GM19452 (cell line): ENCODE data around the gene SEMA4G.

ENCODE experiments used
- ATAC-seq: cut with Tn5 transposase; IDR thresholded peaks from one replicate; pipeline ENCODE4 v1.9.1; 2021; ENCODE audit not compliant: unreplicated experiment

SEMA4G gene, protein sequence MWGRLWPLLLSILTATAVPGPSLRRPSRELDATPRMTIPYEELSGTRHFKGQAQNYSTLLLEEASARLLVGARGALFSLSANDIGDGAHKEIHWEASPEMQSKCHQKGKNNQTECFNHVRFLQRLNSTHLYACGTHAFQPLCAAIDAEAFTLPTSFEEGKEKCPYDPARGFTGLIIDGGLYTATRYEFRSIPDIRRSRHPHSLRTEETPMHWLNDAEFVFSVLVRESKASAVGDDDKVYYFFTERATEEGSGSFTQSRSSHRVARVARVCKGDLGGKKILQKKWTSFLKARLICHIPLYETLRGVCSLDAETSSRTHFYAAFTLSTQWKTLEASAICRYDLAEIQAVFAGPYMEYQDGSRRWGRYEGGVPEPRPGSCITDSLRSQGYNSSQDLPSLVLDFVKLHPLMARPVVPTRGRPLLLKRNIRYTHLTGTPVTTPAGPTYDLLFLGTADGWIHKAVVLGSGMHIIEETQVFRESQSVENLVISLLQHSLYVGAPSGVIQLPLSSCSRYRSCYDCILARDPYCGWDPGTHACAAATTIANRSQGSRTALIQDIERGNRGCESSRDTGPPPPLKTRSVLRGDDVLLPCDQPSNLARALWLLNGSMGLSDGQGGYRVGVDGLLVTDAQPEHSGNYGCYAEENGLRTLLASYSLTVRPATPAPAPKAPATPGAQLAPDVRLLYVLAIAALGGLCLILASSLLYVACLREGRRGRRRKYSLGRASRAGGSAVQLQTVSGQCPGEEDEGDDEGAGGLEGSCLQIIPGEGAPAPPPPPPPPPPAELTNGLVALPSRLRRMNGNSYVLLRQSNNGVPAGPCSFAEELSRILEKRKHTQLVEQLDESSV

DNA sequence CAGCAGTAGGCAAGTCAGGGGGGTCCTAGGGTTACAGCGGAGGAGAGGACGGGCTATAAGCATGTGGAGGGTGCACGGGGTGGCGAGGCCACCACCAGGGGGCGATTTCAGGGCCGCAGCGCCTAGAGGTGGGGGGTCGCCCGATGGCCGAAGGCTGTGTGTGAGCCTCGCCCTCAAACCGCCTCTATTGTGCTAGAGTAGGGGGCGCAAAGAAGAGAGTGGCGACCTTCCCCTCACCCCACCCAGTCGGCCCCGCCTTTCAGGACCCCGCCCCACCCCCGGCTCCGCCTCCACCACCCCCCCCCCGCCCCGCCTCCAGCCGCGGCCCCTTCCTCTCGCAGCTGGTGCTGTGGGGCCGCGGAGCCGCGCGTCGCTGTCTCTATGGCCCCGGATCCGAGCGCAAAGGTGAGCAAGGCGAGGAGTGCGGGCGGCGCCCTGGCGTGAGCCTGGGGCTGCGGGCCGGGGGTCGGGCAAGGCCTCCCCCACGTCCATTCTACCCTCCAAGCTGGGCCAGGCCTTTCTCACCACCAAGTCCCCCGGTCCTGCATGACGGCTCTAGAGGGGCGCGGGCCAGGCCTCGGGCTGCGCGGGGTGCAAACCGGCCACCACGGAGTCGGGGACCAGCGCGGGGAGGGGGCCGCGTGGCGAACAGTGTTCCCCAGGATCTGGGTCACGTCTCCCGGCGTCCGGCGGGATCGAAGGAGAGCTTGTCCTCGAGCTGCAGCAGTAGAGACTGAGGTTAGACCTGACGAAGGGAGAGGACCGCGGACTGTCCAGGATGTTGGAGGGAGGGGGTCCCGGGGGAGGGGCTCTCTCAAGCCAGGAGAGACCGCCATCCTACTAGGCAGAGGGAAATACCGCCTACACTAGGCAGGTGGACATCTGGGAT lies at the start of gene SEMA4G:
Gene SEMA4G (plus strand): TSS at position 318 of the 889 bp plus-strand sequence. CDS start 3,409 bp downstream, outside the sequence.
- ATAC-seq, result no peak

- no peak for ATAC-seq
These were observed 45.7 kb upstream of the SEMA4G start for GRCh38 chr10:100923580-100923979.

GRCh38 chr10:100927266-100927665 lies 42.0 kb upstream of the SEMA4G start:
- no peak for ATAC-seq

DNA sequence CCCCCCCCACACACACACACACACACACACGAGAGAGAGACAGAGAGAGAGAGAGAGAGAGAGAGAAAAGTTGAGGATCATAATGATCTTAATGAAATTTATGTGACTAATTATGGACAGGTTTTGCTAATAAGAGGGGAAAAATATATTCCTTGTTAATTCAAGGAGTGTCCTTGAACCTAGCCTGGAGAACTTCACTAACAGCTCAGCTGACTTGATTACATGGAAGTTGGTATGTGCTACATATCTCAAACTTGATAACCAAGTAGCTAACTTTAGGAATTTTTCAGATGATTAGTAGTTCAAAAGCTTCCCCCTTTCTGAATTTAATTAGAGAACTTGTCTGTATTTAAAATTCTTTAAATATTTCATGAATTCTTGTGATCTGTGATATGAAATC lies 41.3 kb upstream of the SEMA4G start:
- ATAC-seq, result no peak

- no peak for ATAC-seq
These were observed 38.9 kb upstream of the SEMA4G start for GRCh38 chr10:100930368-100930767.

- no peak for ATAC-seq
These were observed 35.1 kb upstream of the SEMA4G start for GRCh38 chr10:100934084-100934659.

DNA sequence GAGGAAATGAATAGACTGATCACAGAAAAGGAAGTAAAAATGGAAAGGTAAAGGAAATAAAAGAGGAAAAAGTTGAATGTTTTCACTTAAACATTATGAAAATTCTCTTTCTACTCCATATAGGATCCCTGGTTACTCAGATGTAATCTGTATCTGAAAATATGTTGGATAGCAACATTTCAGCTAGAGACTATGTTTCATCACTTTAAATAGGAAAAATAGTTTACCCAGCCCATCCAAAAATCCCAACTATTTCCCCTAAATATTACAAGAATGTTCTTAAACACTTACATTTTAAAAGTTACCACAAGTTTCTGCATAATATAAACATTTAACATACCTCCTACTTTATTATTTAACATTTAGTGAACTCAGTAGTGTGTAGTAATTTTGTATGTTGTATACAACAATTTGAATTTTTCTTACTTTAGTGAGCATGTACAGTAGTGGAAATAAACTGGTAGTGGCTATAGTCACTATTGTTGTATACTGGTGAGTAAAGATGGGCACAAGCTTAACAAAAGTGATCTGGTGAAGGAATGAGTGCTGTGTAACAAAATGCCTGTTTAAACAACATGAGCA lies 29.4 kb upstream of the SEMA4G start:
- ATAC-seq, result no peak

GRCh38 chr10:100942229-100942628 lies 27.1 kb upstream of the SEMA4G start:
- no peak for ATAC-seq

DNA sequence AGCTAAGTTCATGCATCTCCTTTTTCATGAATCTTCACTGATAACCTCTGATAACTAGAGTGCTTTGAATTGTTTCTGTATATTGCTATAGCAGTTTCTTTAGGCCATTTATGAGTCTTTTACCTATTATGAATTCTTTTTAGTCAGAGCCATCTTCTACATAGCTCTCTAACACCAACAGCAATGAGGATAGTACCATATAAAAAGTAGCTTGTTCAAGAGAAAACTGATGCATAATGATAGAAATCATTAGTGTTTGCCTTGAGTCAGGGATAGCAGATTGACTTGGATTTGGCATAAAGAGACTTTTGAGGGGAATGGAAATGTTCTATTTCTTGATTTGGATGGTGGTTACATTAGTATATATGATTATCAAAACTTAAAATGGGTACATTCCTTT lies 25.8 kb upstream of the SEMA4G start:
- ATAC-seq, result no peak

DNA sequence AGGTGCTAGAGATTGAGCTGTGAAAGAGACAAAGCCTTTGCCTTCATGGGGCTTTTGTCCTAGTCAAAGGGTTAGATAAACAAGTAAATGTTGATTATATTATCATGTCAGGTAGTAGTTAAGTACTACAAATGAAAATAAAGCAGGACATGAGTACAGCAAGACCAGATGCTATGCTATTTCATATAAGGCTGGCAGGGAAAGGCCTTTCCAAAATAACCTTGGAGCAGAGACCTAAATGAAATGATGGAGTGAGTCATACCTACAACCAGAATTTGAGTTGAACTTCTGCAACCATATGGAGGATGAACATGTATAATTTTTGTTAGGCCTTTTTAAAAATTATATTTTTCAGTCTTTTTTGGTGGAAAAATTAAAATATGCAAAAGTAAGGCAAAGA lies 23.6 kb upstream of the SEMA4G start:
- ATAC-seq, result no peak

DNA sequence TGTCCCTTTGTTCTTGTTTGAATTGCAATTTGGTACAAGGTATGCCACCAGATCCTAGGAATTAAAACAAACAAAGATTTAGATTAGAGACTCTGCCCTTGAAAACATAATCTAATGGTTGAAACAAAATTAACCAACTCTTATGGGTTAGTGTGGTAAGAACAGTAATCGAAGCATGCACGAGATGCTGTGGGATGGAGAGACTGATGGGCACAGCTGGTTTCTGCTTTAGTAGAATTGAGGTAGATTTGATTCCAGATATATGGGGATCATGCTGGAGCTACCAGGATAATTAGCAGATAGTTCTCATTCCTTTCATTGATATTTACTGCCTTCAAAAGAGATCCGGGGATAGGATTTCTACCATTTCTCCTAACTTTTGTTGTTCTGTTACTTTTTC lies 20.4 kb upstream of the SEMA4G start:
- no peak for ATAC-seq

DNA sequence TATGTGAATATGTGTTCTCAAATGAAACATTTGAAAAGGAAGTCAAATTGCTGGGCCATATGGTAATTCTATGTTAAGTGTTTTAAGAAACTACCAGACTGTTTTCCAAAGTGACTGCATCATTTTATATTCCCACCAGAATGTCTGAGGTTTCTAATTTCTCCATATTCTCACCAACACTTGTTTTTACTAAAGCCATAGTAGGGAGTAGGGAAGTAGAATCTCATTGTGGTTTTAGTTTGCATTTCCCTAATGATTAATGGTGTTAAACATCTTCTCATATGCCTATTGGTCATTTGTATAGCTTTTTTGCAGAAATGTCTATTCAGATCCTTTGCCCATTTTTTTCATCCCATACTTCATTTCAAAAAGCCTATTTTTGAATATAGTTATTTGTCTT lies 9.1 kb upstream of the SEMA4G start:
- ATAC-seq, result no peak

DNA sequence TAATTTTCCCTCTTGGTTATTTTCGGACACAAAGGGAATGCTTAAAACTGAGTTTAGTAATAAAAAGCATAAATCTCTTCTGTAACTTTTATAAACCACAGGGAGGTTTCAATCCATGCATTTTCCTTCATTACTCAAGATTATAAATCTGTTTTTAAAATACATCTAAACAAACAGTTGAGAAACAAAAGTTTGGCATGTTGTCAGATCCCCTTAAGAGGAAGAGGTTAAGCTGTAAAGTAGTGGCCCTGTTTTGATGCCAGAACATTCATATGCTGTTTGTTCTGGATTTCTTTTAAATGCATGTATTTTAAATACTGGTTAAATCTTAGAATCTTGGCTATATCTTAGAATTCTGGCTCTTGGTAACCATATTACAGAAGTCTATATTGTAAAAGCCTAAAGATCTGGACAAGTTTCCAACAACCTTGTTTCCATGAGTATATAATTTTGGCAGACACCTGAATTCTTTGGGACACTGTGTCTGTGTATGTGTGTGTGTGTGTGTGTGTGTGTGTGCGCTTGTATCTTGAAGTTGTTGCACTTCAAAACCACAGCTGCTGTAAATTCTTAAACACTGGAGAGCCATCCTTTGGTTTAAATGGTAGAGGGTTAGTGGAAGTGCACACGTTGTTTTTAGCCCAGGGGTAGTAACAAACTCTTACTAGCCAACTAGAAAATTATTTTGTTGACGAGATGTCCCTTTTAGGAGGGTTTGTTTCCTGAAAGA lies 6.8 kb upstream of the SEMA4G start:
- ATAC-seq, result no peak

- no peak for ATAC-seq
These were observed 5.5 kb upstream of the SEMA4G start for GRCh38 chr10:100963826-100964225.

DNA sequence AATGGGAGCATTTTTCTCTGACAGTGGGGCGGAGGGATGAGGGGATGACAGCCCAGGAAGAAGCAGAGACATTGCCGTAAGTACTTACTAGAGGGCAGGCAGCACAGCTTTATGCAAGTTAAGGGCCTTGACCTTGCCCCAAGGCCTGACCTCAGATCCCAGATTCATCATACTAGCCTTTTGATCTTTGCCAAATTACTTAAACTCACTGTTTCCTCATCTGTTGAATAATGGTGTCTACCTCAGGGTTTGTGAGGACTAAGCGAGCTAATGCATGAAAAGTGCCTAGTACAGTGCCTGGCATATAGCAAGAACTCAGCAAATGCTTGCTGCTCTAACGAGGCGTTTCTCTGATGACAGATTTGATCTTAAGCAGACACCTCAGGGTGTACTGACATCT lies 3.5 kb upstream of the SEMA4G start:
- ATAC-seq, result no peak

DNA sequence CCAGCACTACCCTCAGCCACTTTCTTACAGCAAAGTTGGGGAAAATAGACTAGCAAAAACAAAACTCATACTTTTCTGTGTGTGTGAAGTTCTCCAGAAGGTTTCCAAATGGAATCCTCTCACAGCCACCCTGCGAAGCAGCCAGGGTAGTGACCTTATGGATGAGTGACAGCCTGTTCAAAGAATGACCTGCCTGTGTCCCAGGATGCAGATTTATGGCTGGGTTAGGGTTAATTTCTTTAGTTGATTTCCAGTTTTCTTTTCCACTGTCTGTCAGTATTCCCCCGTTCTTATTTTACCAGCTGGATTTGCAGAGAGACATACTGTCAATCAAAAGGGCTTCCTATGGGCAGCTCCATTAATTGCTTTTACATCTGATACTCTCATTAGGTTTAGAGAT lies 2.4 kb upstream of the SEMA4G start:
- ATAC-seq, result no peak

DNA sequence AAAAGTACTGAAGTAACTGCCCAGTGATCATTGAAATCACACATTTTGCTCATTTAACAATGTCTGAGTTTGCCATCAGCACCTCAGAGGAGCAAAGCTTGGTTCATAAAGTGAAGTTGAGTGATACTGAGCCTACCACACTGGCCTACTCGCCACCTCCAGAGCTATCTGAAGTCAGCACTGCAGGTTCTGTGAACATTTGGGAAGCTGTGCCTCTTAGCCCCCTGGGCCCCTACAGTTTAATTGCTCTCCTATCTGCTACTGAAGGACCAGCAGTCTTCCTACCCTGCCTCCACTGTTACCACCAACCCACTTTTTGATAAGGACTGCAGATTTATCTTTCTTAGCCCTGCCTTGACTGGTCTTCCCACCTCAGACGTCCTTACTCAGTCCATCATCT lies 2.0 kb upstream of the SEMA4G start:
- no peak for ATAC-seq

GRCh38 chr10:100968062-100968736 lies 1.1 kb upstream of the SEMA4G start:
- no peak for ATAC-seq

DNA sequence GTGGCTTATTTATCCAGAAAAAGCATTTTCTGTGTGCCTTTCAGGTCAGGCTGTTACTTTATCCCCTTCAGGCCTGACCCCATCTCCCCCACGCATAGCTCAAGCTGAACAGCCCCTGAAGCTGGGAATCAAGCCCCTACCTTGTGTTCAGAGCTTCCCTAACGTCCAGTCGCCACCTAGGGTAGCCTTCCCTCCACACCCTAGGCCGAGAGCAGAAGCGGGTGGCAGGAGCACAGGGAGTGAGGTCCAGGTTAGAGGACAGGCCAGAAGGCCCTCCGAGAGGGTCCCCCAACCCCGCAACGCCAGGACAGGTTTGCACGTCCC lies 479 bp upstream of the SEMA4G start:
- ATAC-seq, result no peak
